Brain microvascular endothelial cell (primary cell): ENCODE results near the gene ADAMTS20.

Source experiments
- DNase-seq: peaks from one replicate; pipeline ENCODE4 v3.0.0-alpha.2; 2020
- H3K27ac ChIP-seq: fragments of 250-450 bp; sonication (Bioruptor Pico); 2 replicates; pipeline ENCODE4 v1.5.1; 2020; ENCODE audit warnings: mild to moderate bottlenecking, moderate library complexity
- H3K27me3 ChIP-seq: fragments of 250-450 bp; sonication (Bioruptor Pico); replicated peaks from 2 replicates; pipeline ENCODE4 v1.5.1; 2020; ENCODE audit warnings: mild to moderate bottlenecking
- H3K36me3 ChIP-seq: fragments of 250-450 bp; sonication (Bioruptor Pico); replicated peaks from 2 replicates; pipeline ENCODE4 v1.5.1; 2020; ENCODE audit warnings: mild to moderate bottlenecking
- H3K4me3 ChIP-seq: 2 replicates; pipeline ENCODE4 v1.5.1; 2011; ENCODE audit warnings: low read depth, mild to moderate bottlenecking, control low read depth, low read length, moderate library complexity
- CTCF ChIP-seq: IDR thresholded peaks from 2 replicates; pipeline ENCODE4 v1.5.1; 2011; ENCODE audit warnings: low read depth, mild to moderate bottlenecking, moderate library complexity, low read length, control low read depth, inconsistent platforms; ENCODE audit errors: missing control alignments
- in situ Hi-C: cut with HindIII; loops from 2 replicates; pipeline ENCODE4 v1.10.0; 2017; ENCODE audit warnings: low sequenced_read_pairs, low pct_ligation_motif_present

The ADAMTS20 gene, protein sequence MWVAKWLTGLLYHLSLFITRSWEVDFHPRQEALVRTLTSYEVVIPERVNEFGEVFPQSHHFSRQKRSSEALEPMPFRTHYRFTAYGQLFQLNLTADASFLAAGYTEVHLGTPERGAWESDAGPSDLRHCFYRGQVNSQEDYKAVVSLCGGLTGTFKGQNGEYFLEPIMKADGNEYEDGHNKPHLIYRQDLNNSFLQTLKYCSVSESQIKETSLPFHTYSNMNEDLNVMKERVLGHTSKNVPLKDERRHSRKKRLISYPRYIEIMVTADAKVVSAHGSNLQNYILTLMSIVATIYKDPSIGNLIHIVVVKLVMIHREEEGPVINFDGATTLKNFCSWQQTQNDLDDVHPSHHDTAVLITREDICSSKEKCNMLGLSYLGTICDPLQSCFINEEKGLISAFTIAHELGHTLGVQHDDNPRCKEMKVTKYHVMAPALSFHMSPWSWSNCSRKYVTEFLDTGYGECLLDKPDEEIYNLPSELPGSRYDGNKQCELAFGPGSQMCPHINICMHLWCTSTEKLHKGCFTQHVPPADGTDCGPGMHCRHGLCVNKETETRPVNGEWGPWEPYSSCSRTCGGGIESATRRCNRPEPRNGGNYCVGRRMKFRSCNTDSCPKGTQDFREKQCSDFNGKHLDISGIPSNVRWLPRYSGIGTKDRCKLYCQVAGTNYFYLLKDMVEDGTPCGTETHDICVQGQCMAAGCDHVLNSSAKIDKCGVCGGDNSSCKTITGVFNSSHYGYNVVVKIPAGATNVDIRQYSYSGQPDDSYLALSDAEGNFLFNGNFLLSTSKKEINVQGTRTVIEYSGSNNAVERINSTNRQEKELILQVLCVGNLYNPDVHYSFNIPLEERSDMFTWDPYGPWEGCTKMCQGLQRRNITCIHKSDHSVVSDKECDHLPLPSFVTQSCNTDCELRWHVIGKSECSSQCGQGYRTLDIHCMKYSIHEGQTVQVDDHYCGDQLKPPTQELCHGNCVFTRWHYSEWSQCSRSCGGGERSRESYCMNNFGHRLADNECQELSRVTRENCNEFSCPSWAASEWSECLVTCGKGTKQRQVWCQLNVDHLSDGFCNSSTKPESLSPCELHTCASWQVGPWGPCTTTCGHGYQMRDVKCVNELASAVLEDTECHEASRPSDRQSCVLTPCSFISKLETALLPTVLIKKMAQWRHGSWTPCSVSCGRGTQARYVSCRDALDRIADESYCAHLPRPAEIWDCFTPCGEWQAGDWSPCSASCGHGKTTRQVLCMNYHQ (N-terminal part only)

GRCh38 chr12:43551971-43552559, at the start of gene ADAMTS20:
TSS of gene ADAMTS20 (minus strand) at chr12:43552203. CDS start at chr12:43551921, 282 bp downstream.
- peak within 1 kb of the TSS; percentile 54 for H3K4me3 ChIP-seq
- H3K36me3 ChIP-seq: no peaks in the 10 kb centered on the region
- H3K27ac ChIP-seq: no peak within 1 kb of the TSS
- TF ChIP-seq CTCF: peak; percentile 36
- H3K27me3 ChIP-seq: peaks cover 20% of the 10 kb centered on the region
- DNase-seq: no peak
- in situ Hi-C loops: no loop called here

DNA sequence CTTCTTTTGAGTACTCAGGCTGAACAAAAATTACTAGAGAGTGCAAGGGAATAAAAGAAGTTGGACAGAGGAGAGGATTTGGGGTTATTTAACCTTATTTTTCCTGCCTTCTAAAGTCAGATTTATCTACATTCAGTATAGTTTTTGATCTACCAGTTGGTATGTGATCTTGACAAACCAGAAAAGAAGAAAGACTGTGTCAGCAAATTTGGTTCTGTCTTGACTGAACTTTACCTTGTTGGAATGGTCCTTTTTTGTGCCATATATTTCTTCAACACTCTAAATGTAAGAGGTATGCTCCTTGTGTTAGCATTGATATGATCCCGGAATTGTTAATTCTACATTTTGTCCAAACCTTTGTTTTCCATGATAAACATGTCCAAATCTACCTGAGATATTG, 47.7 kb upstream of the ADAMTS20 start:
- in situ Hi-C loops: no loop called here
- H3K36me3 ChIP-seq: no peaks in the 10 kb centered on the region
- no peak for DNase-seq
- no peaks in the 10 kb centered on the region for H3K27me3 ChIP-seq
- H3K27ac ChIP-seq: no peak overlapping the region
- TF ChIP-seq CTCF: no peak
- H3K4me3 ChIP-seq: no peak overlapping the region

DNA sequence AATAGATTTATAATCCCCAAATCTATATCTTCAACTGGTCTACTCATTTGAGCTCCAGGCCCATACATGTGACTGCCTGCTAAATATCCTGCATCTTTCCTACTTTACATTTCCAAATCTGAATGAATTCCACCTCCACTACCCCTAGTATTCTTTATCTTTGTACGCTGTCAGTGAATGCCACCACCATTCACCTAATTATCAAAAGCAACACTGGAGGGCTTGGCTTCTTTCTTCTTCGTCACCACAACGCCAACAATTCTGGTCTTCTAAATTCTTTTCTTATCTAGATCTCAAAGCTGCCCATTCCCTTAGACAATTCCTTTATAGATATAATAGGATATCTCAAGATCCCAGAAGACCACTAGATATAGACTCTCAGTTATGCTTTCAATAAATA, 47.1 kb upstream of the ADAMTS20 start:
- in situ Hi-C loops: no loop called here
- no peak overlapping the region for H3K27ac ChIP-seq

GRCh38 chr12:43590307-43590706, 38.3 kb upstream of the ADAMTS20 start:
- no peak for TF ChIP-seq CTCF
- Histone ChIP-seq H3K27ac (no peak overlapping the region), H3K4me3 (no peak overlapping the region), H3K27me3 (no peaks in the 10 kb centered on the region), H3K36me3 (no peaks in the 10 kb centered on the region)
- no peak for DNase-seq
- in situ Hi-C loops: no loop called here

More for the DNA sequence above, 47.1 kb upstream of the ADAMTS20 start:
- no peak for DNase-seq
- no peak for TF ChIP-seq CTCF
- Histone ChIP-seq H3K36me3 (no peaks in the 10 kb centered on the region), H3K27me3 (no peaks in the 10 kb centered on the region), H3K4me3 (no peak overlapping the region)

DNA sequence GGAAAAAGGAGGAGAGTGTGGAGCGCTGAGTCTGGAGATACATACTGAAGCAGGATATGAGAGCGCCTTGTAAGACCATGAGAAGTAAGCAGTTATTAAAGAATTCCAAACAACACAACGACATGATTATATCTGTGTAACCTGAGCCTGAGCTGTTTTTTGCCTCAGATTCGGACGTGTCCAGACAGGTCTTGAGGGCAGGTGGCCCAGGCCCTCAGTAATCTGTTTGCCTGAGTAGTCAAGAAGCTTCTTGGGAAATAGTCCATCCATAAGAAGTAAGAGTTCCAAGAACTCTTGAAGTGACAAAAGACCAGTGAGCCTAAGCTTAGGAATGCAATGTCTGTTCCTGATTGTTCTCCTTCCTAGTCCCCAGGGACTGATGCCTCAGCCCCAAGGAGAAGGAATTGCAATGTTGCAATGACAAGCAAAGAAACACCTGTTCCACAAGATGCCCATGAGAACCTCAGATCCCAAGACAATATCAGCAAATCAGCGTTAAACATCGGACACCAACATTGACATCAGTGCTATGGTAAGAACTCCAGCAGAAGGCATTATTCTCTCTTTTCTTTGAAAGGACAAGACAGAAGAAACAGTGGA, 34.7 kb upstream of the ADAMTS20 start:
- no peak for TF ChIP-seq CTCF
- Histone ChIP-seq H3K4me3 (no peak overlapping the region), H3K36me3 (no peaks in the 10 kb centered on the region), H3K27me3 (no peaks in the 10 kb centered on the region), H3K27ac (no peak overlapping the region)
- in situ Hi-C loops: no loop called here
- DNase-seq: no peak
